RWPE2 (cell line): ENCODE measurements around the gene ADCY1.
A peak's percentile ranks its signal among the peaks of the same experiment; 100 is the strongest.

Experiments used
- ATAC-seq: fragments of 200-7000 bp; cut with Tn5 transposase; 3 replicates; pipeline ENCODE4 v1.9.1; 2021; ENCODE audit warnings: low read depth
- DNase-seq: peaks from one replicate; pipeline ENCODE4 v3.0.0-alpha.2; 2020; ENCODE audit warnings: low spot score
- H3K27ac ChIP-seq: fragments of 450-650 bp; 2 replicates; pipeline ENCODE4 v1.5.1; 2017; ENCODE audit warnings: mild to moderate bottlenecking; ENCODE audit not compliant: poor library complexity, severe bottlenecking
- H3K27me3 ChIP-seq: fragments of 250-450 bp; sonication (Bioruptor Pico); 2 replicates; pipeline ENCODE4 v1.5.1; 2021; ENCODE audit warnings: mild to moderate bottlenecking, moderate library complexity; ENCODE audit not compliant: insufficient read depth, poor library complexity, severe bottlenecking
- H3K36me3 ChIP-seq: fragments of 250-450 bp; sonication (Bioruptor Pico); 2 replicates; pipeline ENCODE4 v1.5.1; 2020; ENCODE audit warnings: low read depth, mild to moderate bottlenecking, moderate library complexity
- H3K4me1 ChIP-seq: fragments of 250-450 bp; sonication (Bioruptor Pico); 2 replicates; pipeline ENCODE4 v1.5.1; 2021; ENCODE audit warnings: mild to moderate bottlenecking, moderate library complexity; ENCODE audit not compliant: insufficient read depth, poor library complexity, severe bottlenecking
- H3K4me3 ChIP-seq: fragments of 250-450 bp; sonication (Bioruptor Pico); 2 replicates; pipeline ENCODE4 v1.5.1; 2021; ENCODE audit warnings: mild to moderate bottlenecking, moderate library complexity; ENCODE audit not compliant: severe bottlenecking
- H3K9me3 ChIP-seq: fragments of 250-450 bp; sonication (Bioruptor Pico); 2 replicates; pipeline ENCODE4 v1.5.1; 2021; ENCODE audit warnings: mild to moderate bottlenecking, moderate library complexity; ENCODE audit not compliant: severe bottlenecking
- CTCF ChIP-seq: fragments of 450-650 bp; IDR thresholded peaks from one replicate; pipeline ENCODE4 v1.5.1; 2017; ENCODE audit warnings: mild to moderate bottlenecking, moderate library complexity; ENCODE audit not compliant: poor library complexity, severe bottlenecking

The ADCY1 gene

GRCh38 chr7:45598886-45599520 lies 24.8 kb downstream of the ADCY1 start:
- DNase-seq (peak; percentile 22), ATAC-seq (no peak)
- Histone ChIP-seq H3K9me3 (no peaks in the 10 kb centered on the region), H3K4me3 (no peak overlapping the region), H3K36me3 (no peaks in the 10 kb centered on the region), H3K27ac (no peak overlapping the region), H3K4me1 (no peaks in the 10 kb centered on the region), H3K27me3 (no peaks in the 10 kb centered on the region)
- TF ChIP-seq CTCF, result no peak

GRCh38 chr7:45599851-45600706 lies 25.9 kb downstream of the ADCY1 start:
- H3K9me3 ChIP-seq, result no peaks in the 10 kb centered on the region
- H3K27ac ChIP-seq, result no peak overlapping the region
- no peak for ATAC-seq
- H3K4me3 ChIP-seq, result no peak overlapping the region
- DNase-seq, result peak; percentile 30
- no peaks in the 10 kb centered on the region for H3K4me1 ChIP-seq
- TF ChIP-seq CTCF, result no peak
- H3K36me3 ChIP-seq, result no peaks in the 10 kb centered on the region
- H3K27me3 ChIP-seq, result no peaks in the 10 kb centered on the region

- Histone ChIP-seq H3K4me1 (no peaks in the 10 kb centered on the region), H3K9me3 (no peaks in the 10 kb centered on the region), H3K27ac (no peak overlapping the region), H3K36me3 (no peaks in the 10 kb centered on the region), H3K4me3 (no peak overlapping the region), H3K27me3 (no peaks in the 10 kb centered on the region)
- DNase-seq, result peak; percentile 30
- ATAC-seq, result no peak
- no peak for TF ChIP-seq CTCF
These were observed 26.9 kb downstream of the ADCY1 start for GRCh38 chr7:45601094-45601493.

- H3K4me3 ChIP-seq, result no peak overlapping the region
- ATAC-seq (no peak), DNase-seq (no peak)
- no peaks in the 10 kb centered on the region for H3K27me3 ChIP-seq
- no peaks in the 10 kb centered on the region for H3K4me1 ChIP-seq
- no peak for TF ChIP-seq CTCF
- no peaks in the 10 kb centered on the region for H3K9me3 ChIP-seq
- no peak overlapping the region for H3K27ac ChIP-seq
- no peaks in the 10 kb centered on the region for H3K36me3 ChIP-seq
These were observed 27.8 kb downstream of the ADCY1 start for GRCh38 chr7:45601816-45602540.
